IMR-90 (cell line): Measurements from ENCODE around the gene BRAT1. TPM values are rescaled to one million over a fixed set of nuclear protein-coding genes. Genes with fewer than 3 reads are reported as not detected.

Source experiments
- ATAC-seq: fragments of 200-7000 bp; cut with Tn5 transposase; 2 replicates; pipeline ENCODE4 v1.9.1; 2020; ENCODE audit warnings: low read depth, mild to moderate bottlenecking, moderate library complexity
- BruUV-seq: library from RNA; stranded (reverse); fragments of 400-500 nt; replicated peaks from 2 replicates; lab custom pipeline; 2021; lab: Mats Ljungman, UMichigan
- CTCF ChIA-PET: fragments of 300-600 bp; formaldehyde crosslinking; extraction: SDS; loops from one replicate; lab custom pipeline; 2021; ENCODE audit warnings: antibody characterized with exemption; lab: Yijun Ruan, JAX
- POLR2A ChIA-PET: fragments of 300-600 bp; sonication (Branson Sonifier 250); formaldehyde crosslinking; loops from one replicate; lab custom pipeline; 2022; ENCODE audit warnings: antibody characterized with exemption; ENCODE audit not compliant: unreplicated experiment; lab: Charles Lee
- DNase-seq: peaks from one replicate; pipeline ENCODE4 v3.0.0; 2013
- H2AFZ ChIP-seq: replicated peaks from 2 replicates; pipeline ENCODE3; 2013; ENCODE audit warnings: low read length, mild to moderate bottlenecking; ENCODE audit not compliant: poor library complexity
- H2AK5ac ChIP-seq: 2 replicates; pipeline ENCODE4 v1.6.1; 2013; ENCODE audit warnings: low read depth, low read length, inconsistent platforms
- H2AK9ac ChIP-seq: replicated peaks from 2 replicates; pipeline ENCODE3; 2013; ENCODE audit warnings: mild to moderate bottlenecking, low read depth, low read length, moderate library complexity; ENCODE audit not compliant: poor library complexity
- H2BK120ac ChIP-seq: 2 replicates; pipeline ENCODE4 v1.6.1; 2013; ENCODE audit warnings: low read depth, low read length, inconsistent platforms
- H2BK15ac ChIP-seq: 3 replicates; pipeline ENCODE4 v1.6.1; 2013; ENCODE audit warnings: low read depth, low read length, inconsistent platforms
- H2BK20ac ChIP-seq: 2 replicates; pipeline ENCODE4 v1.6.1; 2013; ENCODE audit warnings: low read depth, mild to moderate bottlenecking, inconsistent platforms, low read length, moderate library complexity
- H2BK5ac ChIP-seq: 2 replicates; pipeline ENCODE4 v1.6.1; 2013; ENCODE audit warnings: mild to moderate bottlenecking, low read depth, low read length, inconsistent platforms; ENCODE audit not compliant: poor library complexity, severe bottlenecking
- H3K14ac ChIP-seq: replicated peaks from 2 replicates; pipeline ENCODE4 v1.6.1; 2013; ENCODE audit warnings: low read depth, low read length, inconsistent platforms
- H3K18ac ChIP-seq: 2 replicates; pipeline ENCODE4 v1.6.1; 2013; ENCODE audit warnings: low read depth, low read length, control low read depth
- H3K23ac ChIP-seq: 2 replicates; pipeline ENCODE4 v1.6.1; 2013; ENCODE audit warnings: low read depth, low read length, inconsistent platforms
- H3K27ac ChIP-seq: 2 replicates; pipeline ENCODE4 v1.5.1; 2013; ENCODE audit warnings: mild to moderate bottlenecking, control low read depth, low read length; ENCODE audit not compliant: insufficient read depth
- H3K27me3 ChIP-seq: 2 replicates; pipeline ENCODE4 v1.6.1; 2013; ENCODE audit warnings: low read length; ENCODE audit not compliant: control insufficient read depth, insufficient read depth
- H3K36me3 ChIP-seq: 2 replicates; pipeline ENCODE4 v1.6.1; 2013; ENCODE audit warnings: low read length, mixed read lengths; ENCODE audit not compliant: control insufficient read depth, insufficient read depth
- H3K4ac ChIP-seq: 2 replicates; pipeline ENCODE4 v1.6.1; 2013; ENCODE audit warnings: low read depth, low read length, inconsistent platforms
- H3K4me1 ChIP-seq: 2 replicates; pipeline ENCODE4 v1.6.1; 2013; ENCODE audit warnings: low read length, mixed read lengths; ENCODE audit not compliant: control insufficient read depth, insufficient read depth
- H3K4me2 ChIP-seq: 2 replicates; pipeline ENCODE4 v1.6.1; 2013; ENCODE audit warnings: low read depth, mild to moderate bottlenecking, control low read depth, low read length, moderate library complexity
- H3K4me3 ChIP-seq: 2 replicates; pipeline ENCODE4 v1.5.1; 2013; ENCODE audit warnings: low read depth, mild to moderate bottlenecking, control low read depth, low read length, moderate library complexity; ENCODE audit not compliant: insufficient read depth
- H3K56ac ChIP-seq: 2 replicates; pipeline ENCODE4 v1.6.1; 2013; ENCODE audit warnings: low read length, inconsistent platforms; ENCODE audit not compliant: insufficient read depth; ENCODE audit errors: extremely low read depth
- H3K79me1 ChIP-seq, 2 experiments: 2 replicates each; pipeline ENCODE4 v1.6.1; 2013; ENCODE audit warnings: low read length in 2 of 2, inconsistent platforms in 1 of 2, low read depth in 1 of 2
- H3K9ac ChIP-seq: 2 replicates; pipeline ENCODE4 v1.6.1; 2013; ENCODE audit warnings: low read depth, low read length, control low read depth
- H3K9me1 ChIP-seq: 2 replicates; pipeline ENCODE4 v1.6.1; 2013; ENCODE audit warnings: low read length, inconsistent platforms; ENCODE audit not compliant: insufficient read depth
- H3K9me3 ChIP-seq: 2 replicates; pipeline ENCODE4 v1.6.1; 2013; ENCODE audit warnings: low read length; ENCODE audit not compliant: control insufficient read depth, insufficient read depth
- H4K20me1 ChIP-seq: 2 replicates; pipeline ENCODE4 v1.6.1; 2013; ENCODE audit warnings: low read length, inconsistent platforms; ENCODE audit not compliant: insufficient read depth
- H4K5ac ChIP-seq: 2 replicates; pipeline ENCODE4 v1.6.1; 2013; ENCODE audit warnings: mild to moderate bottlenecking, low read depth, low read length, control low read depth
- H4K8ac ChIP-seq, 2 experiments: 2 replicates each; pipeline ENCODE4 v1.6.1; 2013; ENCODE audit warnings: low read depth in 2 of 2, low read length in 2 of 2, control low read depth in 1 of 2, inconsistent platforms in 1 of 2
- H4K91ac ChIP-seq: 2 replicates; pipeline ENCODE4 v1.6.1; 2013; ENCODE audit warnings: low read depth, low read length, inconsistent platforms; ENCODE audit not compliant: insufficient read depth
- BHLHE40 ChIP-seq: fragments of 150-350 bp; IDR thresholded peaks from 2 replicates; pipeline ENCODE4 v1.6.1; 2016; ENCODE audit warnings: mild to moderate bottlenecking, low read depth, low read length
- CEBPB ChIP-seq: IDR thresholded peaks from 2 replicates; pipeline ENCODE4 v1.6.1; 2012; ENCODE audit warnings: low read depth, low read length, improper control_type of control experiment
- CTCF ChIP-seq: conservative IDR thresholded peaks from 2 replicates; pipeline ENCODE4 v1.5.1; 2012; ENCODE audit warnings: mild to moderate bottlenecking, low read depth, low read length, improper control_type of control experiment
- ELK1 ChIP-seq: fragments of 150-350 bp; IDR thresholded peaks from 2 replicates; pipeline ENCODE4 v1.6.1; 2016; ENCODE audit warnings: low read depth, mild to moderate bottlenecking, low read length, moderate library complexity, borderline replicate concordance
- FOS ChIP-seq: fragments of 150-350 bp; IDR thresholded peaks from 2 replicates; pipeline ENCODE4 v1.6.1; 2016; ENCODE audit warnings: low read depth, low read length
- MAFK ChIP-seq: IDR thresholded peaks from 2 replicates; pipeline ENCODE4 v1.6.1; 2012; ENCODE audit warnings: low read depth, low read length, improper control_type of control experiment
- NFE2L2 ChIP-seq: fragments of 150-350 bp; IDR thresholded peaks from 2 replicates; pipeline ENCODE4 v1.6.1; 2016; ENCODE audit warnings: low read depth, mild to moderate bottlenecking, low read length
- POLR2A ChIP-seq: IDR thresholded peaks from 2 replicates; pipeline ENCODE4 v1.6.1; 2012; ENCODE audit warnings: mild to moderate bottlenecking, low read depth, low read length
- RAD21 ChIP-seq: IDR thresholded peaks from 2 replicates; pipeline ENCODE4 v1.6.1; 2012; ENCODE audit warnings: low read length, improper control_type of control experiment
- RCOR1 ChIP-seq: IDR thresholded peaks from 2 replicates; pipeline ENCODE4 v1.6.1; 2012; ENCODE audit warnings: mild to moderate bottlenecking, low read length, improper control_type of control experiment; ENCODE audit not compliant: insufficient replicate concordance
- RFX5 ChIP-seq: IDR thresholded peaks from 2 replicates; pipeline ENCODE4 v1.8.0; 2012; ENCODE audit warnings: low read depth, mild to moderate bottlenecking, low read length, moderate library complexity
- SMC3 ChIP-seq: fragments of 150-350 bp; IDR thresholded peaks from 2 replicates; pipeline ENCODE4 v1.6.1; 2016; ENCODE audit warnings: low read depth, mild to moderate bottlenecking, antibody characterized with exemption, low read length, moderate library complexity
- USF2 ChIP-seq: fragments of 150-350 bp; IDR thresholded peaks from 2 replicates; pipeline ENCODE4 v1.6.1; 2017; ENCODE audit warnings: mild to moderate bottlenecking, antibody characterized with exemption, low read length, low read depth
- WGBS, 2 experiments: methylation state at CpG; one replicate each; pipeline versions ENCODE4 v1.1.5 to v1.1.7; 2013; ENCODE audit warnings: missing lambda C conversion rate in 2 of 2; ENCODE audit not compliant: insufficient read length in 1 of 2; ENCODE audit errors: extremely low coverage in 2 of 2; 5-methylcytosine and 5-hydroxymethylcytosine counted together
- dilution Hi-C: fragments of 300-500 bp; cut with HindIII; formaldehyde crosslinking; loops from one replicate; pipeline ENCODE4 v1.14.3; 2018; ENCODE audit warnings: low sequenced_read_pairs; ENCODE audit not compliant: unreplicated experiment
- in situ Hi-C: fragments of 300-500 bp; cut with MboI; formaldehyde crosslinking; loops from 3 replicates; pipeline ENCODE4 v1.14.3; 2019; ENCODE audit warnings: low sequenced_read_pairs, inconsistent platforms, mixed read lengths
- intact Hi-C: fragments of 100-400 bp; cut with micrococcal nuclease; formaldehyde crosslinking; loops from 2 replicates; pipeline ENCODE4 v1.10.0; 2022
- polyA plus RNA-seq, 3 experiments: library from polyadenylated mRNA; depleted of rRNA; stranded (reverse); fragments of >200 nt; gene quantifications; 2 replicates each; pipeline ENCODE4 v1.2.3, GENCODE V29; 2012; ENCODE audit warnings: low replicate concordance in 1 of 3
- total RNA-seq: library from RNA; depleted of rRNA; stranded (reverse); fragments of >200 nt; gene quantifications from 2 replicates; pipeline ENCODE4 v1.2.3, GENCODE V29; 2012

The BRAT1 gene
- total and polyA plus RNA-seq, 2 of the 4 experiments (the other 2 are of a cell fraction) = 6.8 to 21.9 TPM

- Histone ChIP-seq H2BK5ac (no peak overlapping the region), H3K56ac (no peak overlapping the region), H3K18ac (no peak overlapping the region), H3K4me2 (no peak overlapping the region), H3K27ac (no peak overlapping the region), H3K23ac (no peak overlapping the region), H4K20me1 (no peaks in the 10 kb centered on the region), H2AK9ac (no peak overlapping the region), H3K4me3 (no peak overlapping the region), H2BK120ac (no peak overlapping the region), H4K91ac (no peak overlapping the region), H3K9me1 (0 out of 2 replicates have a peak, but pooled peaks cover 4% of the 10 kb centered on the region), H3K79me1 (peaks cover 10 to 15% of the 10 kb centered on the region in 2 experiments; a peak in 1 of 4 replicates), H3K9me3 (no peaks in the 10 kb centered on the region), H3K14ac (no peak overlapping the region), H3K27me3 (no peaks in the 10 kb centered on the region), H3K4ac (no peak overlapping the region), H2BK15ac (no peak overlapping the region), H2AFZ (no peak overlapping the region), H3K4me1 (peaks cover 4% of the 10 kb centered on the region), H2BK20ac (no peak overlapping the region), H4K5ac (no peak overlapping the region), H3K9ac (no peak overlapping the region), H4K8ac (no peak overlapping the region), H3K36me3 (no peaks in the 10 kb centered on the region), H2AK5ac (no peak overlapping the region)
- DNase-seq (no peak), ATAC-seq (no peak)
- dilution Hi-C loops (no loop called here), in situ Hi-C loops (no loop called here), intact Hi-C loops (loop anchor here (5.0 kb wide), 1 partner anchor 591 kb away; no protein-coding TSS in a partner anchor)
- POLR2A ChIA-PET = no interaction called here
- CTCF ChIA-PET = interaction anchor here (0.6 kb wide), 2 partner anchors 114 to 884 kb away, joined by 3 to 4 read pairs; no protein-coding TSS in a partner anchor
- WGBS, 2 experiments = 80% methylated on average over 1 of the region's 8 CpGs; no CpG with 5 or more reads in 1 of the 2 experiments
- no TSS peak for BruUV-seq
- TF ChIP-seq RFX5 (no peak), POLR2A (no peak), SMC3 (no peak), CTCF (no peak), FOS (no peak), RCOR1 (no peak), USF2 (no peak), BHLHE40 (no peak), CEBPB (no peak), MAFK (no peak), ELK1 (no peak), NFE2L2 (no peak), RAD21 (no peak)
These were observed 11.1 kb upstream of the BRAT1 start for GRCh38 chr7:2566348-2566889.
